PFSK-1 (cell line): Measurements from ENCODE around the gene PAQR8.

Experiments
- POLR2AphosphoS5 ChIP-seq: IDR thresholded peaks from 2 replicates; pipeline ENCODE4 v1.6.1; 2012; ENCODE audit warnings: low read depth, mild to moderate bottlenecking, control low read depth, low read length, moderate library complexity
- SIN3A ChIP-seq: IDR thresholded peaks from 2 replicates; pipeline ENCODE4 v1.6.1; 2012; ENCODE audit warnings: mild to moderate bottlenecking, low read length, moderate library complexity, borderline replicate concordance; ENCODE audit not compliant: insufficient read depth
- TAF1 ChIP-seq: IDR thresholded peaks from 2 replicates; pipeline ENCODE4 v1.6.1; 2012; ENCODE audit warnings: low read length, control low read depth, borderline replicate concordance; ENCODE audit not compliant: insufficient read depth
- TF ChIP-seq, protein P1 (sequence below), 2 experiments: IDR thresholded peaks; 2 replicates each; pipeline versions ENCODE4 v1.6.1 to v1.8.0; 2011 to 2012; ENCODE audit warnings: low read depth in 2 of 2, low read length in 2 of 2, control low read depth in 1 of 2, inconsistent platforms in 1 of 2, mild to moderate bottlenecking in 1 of 2, moderate library complexity in 1 of 2; ENCODE audit not compliant: insufficient read depth in 1 of 2

- TF ChIP-seq SIN3A (no peak), POLR2AphosphoS5 (no peak), TAF1 (no peak)
- TF ChIP-seq, protein P1, sequence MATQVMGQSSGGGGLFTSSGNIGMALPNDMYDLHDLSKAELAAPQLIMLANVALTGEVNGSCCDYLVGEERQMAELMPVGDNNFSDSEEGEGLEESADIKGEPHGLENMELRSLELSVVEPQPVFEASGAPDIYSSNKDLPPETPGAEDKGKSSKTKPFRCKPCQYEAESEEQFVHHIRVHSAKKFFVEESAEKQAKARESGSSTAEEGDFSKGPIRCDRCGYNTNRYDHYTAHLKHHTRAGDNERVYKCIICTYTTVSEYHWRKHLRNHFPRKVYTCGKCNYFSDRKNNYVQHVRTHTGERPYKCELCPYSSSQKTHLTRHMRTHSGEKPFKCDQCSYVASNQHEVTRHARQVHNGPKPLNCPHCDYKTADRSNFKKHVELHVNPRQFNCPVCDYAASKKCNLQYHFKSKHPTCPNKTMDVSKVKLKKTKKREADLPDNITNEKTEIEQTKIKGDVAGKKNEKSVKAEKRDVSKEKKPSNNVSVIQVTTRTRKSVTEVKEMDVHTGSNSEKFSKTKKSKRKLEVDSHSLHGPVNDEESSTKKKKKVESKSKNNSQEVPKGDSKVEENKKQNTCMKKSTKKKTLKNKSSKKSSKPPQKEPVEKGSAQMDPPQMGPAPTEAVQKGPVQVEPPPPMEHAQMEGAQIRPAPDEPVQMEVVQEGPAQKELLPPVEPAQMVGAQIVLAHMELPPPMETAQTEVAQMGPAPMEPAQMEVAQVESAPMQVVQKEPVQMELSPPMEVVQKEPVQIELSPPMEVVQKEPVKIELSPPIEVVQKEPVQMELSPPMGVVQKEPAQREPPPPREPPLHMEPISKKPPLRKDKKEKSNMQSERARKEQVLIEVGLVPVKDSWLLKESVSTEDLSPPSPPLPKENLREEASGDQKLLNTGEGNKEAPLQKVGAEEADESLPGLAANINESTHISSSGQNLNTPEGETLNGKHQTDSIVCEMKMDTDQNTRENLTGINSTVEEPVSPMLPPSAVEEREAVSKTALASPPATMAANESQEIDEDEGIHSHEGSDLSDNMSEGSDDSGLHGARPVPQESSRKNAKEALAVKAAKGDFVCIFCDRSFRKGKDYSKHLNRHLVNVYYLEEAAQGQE (IDR thresholded peaks at IDR 0.05; ENCODE audit: insufficient read depth in 1 of 2, low read depth in 2 of 2, low read length in 2 of 2): no peak
These were observed 32.3 kb downstream of the PAQR8 start for GRCh38 chr6:52394251-52394666.
